Measurements from ENCODE around the gene TIMP2. TPM values are rescaled to one million over a fixed set of nuclear protein-coding genes. Genes with fewer than 3 reads are reported as not detected.

TIMP2 gene
- total and polyA plus RNA-seq, 2 of the 13 experiments (the other 11 are each of a cell fraction or from before 2014, with no cell fraction given), result 3.8 to 8.5 TPM

DNA sequence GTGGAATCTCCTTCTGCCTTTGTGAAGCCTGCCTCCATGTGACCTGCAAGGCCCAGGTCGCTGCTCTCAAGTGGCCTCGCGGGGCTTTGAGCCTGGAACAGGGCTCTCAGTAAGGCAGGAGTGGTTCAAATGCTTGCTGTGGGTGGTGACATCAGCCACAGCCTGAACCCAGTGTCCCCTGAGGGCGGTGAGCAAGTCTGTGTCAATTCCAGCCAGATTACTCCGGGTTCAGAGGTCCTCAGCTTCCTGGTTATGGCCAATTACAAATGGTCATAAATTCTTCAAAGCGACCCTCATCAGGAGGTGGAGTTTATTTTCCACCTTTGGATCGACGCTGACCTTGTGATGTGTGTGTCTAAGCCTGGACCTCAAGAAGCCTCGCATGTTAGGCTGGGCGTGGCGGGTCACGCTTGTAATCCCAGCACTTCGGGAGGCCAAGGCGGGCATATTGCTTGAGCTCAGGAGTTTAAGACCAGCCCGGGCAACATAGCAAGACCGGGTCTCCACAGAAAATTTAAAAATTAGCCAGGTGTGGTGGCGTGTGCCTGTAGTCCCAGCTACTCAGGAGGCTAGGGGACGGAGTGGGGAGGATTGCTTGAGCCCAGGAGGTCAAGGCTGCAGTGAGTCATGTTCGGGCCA, 37.3 kb upstream of the TIMP2 start (continued):
- TF ChIP-seq, protein P1, sequence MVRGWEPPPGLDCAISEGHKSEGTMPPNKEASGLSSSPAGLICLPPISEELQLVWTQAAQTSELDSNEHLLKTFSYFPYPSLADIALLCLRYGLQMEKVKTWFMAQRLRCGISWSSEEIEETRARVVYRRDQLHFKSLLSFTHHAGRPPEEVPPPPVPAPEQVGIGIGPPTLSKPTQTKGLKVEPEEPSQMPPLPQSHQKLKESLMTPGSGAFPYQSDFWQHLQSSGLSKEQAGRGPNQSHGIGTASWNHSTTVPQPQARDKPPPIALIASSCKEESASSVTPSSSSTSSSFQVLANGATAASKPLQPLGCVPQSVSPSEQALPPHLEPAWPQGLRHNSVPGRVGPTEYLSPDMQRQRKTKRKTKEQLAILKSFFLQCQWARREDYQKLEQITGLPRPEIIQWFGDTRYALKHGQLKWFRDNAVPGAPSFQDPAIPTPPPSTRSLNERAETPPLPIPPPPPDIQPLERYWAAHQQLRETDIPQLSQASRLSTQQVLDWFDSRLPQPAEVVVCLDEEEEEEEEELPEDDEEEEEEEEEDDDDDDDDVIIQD (CRISPR knock-in tag; IDR thresholded peaks at IDR 0.05; ENCODE audit: low read depth), result 0 out of 2 replicates have a peak, but pooled peaks have one; percentile 32
- TF ChIP-seq SRF (IDR thresholded peaks at IDR 0.05; ENCODE audit: low read depth, low read length) (0 out of 2 replicates have a peak, but pooled peaks have one; percentile 40), NCOA2 (CRISPR knock-in tag; IDR thresholded peaks at IDR 0.05) (peak; percentile 82), ZNF605 (CRISPR knock-in tag; IDR thresholded peaks at IDR 0.05) (peak; percentile 90), JUNB (CRISPR knock-in tag; IDR thresholded peaks at IDR 0.05; ENCODE audit: borderline replicate concordance) (peak; percentile 63), ZMYM2 (CRISPR knock-in tag; IDR thresholded peaks at IDR 0.05) (peak; percentile 91), MYNN (CRISPR knock-in tag; IDR thresholded peaks at IDR 0.05; ENCODE audit: low read depth) (0 out of 2 replicates have a peak, but pooled peaks have one; percentile 53), SAP130 (CRISPR knock-in tag; IDR thresholded peaks at IDR 0.05; ENCODE audit: low read depth) (peak; percentile 81), SP4 (CRISPR knock-in tag; IDR thresholded peaks at IDR 0.05) (peak; percentile 80; the same call in 1 of the 2 replicates), HOXD1 (CRISPR knock-in tag; IDR thresholded peaks at IDR 0.05) (peak; percentile 52; the same call in 1 of the 2 replicates), MEF2D (CRISPR knock-in tag; IDR thresholded peaks at IDR 0.05) (peak; percentile 89), MXD4 (CRISPR knock-in tag; IDR thresholded peaks at IDR 0.05) (peak; percentile 44; the same call in 1 of the 2 replicates), ZBTB20 (CRISPR knock-in tag; IDR thresholded peaks at IDR 0.05; ENCODE audit: borderline replicate concordance, low read depth) (0 out of 2 replicates have a peak, but pooled peaks have one; percentile 53), ZNF543 (CRISPR knock-in tag; IDR thresholded peaks at IDR 0.05) (0 out of 2 replicates have a peak, but pooled peaks have one; percentile 29), FOXK1 (CRISPR knock-in tag; IDR thresholded peaks at IDR 0.05; ENCODE audit: borderline replicate concordance, low read depth) (0 out of 2 replicates have a peak, but pooled peaks have one; percentile 62), RARA (CRISPR knock-in tag; IDR thresholded peaks at IDR 0.05) (peak; percentile 85), ZNF788 (CRISPR knock-in tag; IDR thresholded peaks at IDR 0.05; ENCODE audit: borderline replicate concordance) (peak; percentile 53), ZNF607 (CRISPR knock-in tag; IDR thresholded peaks at IDR 0.05; ENCODE audit: borderline replicate concordance) (peak; percentile 84; the same call in 1 of the 2 replicates)
- TF ChIP-seq, protein P2, sequence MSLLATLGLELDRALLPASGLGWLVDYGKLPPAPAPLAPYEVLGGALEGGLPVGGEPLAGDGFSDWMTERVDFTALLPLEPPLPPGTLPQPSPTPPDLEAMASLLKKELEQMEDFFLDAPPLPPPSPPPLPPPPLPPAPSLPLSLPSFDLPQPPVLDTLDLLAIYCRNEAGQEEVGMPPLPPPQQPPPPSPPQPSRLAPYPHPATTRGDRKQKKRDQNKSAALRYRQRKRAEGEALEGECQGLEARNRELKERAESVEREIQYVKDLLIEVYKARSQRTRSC (CRISPR knock-in tag; IDR thresholded peaks at IDR 0.05; ENCODE audit: low read depth), result no peak
- TF ChIP-seq, protein P3, sequence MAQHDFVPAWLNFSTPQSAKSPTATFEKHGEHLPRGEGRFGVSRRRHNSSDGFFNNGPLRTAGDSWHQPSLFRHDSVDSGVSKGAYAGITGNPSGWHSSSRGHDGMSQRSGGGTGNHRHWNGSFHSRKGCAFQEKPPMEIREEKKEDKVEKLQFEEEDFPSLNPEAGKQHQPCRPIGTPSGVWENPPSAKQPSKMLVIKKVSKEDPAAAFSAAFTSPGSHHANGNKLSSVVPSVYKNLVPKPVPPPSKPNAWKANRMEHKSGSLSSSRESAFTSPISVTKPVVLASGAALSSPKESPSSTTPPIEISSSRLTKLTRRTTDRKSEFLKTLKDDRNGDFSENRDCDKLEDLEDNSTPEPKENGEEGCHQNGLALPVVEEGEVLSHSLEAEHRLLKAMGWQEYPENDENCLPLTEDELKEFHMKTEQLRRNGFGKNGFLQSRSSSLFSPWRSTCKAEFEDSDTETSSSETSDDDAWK (CRISPR knock-in tag; IDR thresholded peaks at IDR 0.05), result no peak
- TF ChIP-seq, protein P4, sequence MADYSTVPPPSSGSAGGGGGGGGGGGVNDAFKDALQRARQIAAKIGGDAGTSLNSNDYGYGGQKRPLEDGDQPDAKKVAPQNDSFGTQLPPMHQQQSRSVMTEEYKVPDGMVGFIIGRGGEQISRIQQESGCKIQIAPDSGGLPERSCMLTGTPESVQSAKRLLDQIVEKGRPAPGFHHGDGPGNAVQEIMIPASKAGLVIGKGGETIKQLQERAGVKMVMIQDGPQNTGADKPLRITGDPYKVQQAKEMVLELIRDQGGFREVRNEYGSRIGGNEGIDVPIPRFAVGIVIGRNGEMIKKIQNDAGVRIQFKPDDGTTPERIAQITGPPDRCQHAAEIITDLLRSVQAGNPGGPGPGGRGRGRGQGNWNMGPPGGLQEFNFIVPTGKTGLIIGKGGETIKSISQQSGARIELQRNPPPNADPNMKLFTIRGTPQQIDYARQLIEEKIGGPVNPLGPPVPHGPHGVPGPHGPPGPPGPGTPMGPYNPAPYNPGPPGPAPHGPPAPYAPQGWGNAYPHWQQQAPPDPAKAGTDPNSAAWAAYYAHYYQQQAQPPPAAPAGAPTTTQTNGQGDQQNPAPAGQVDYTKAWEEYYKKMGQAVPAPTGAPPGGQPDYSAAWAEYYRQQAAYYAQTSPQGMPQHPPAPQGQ (CRISPR knock-in tag; IDR thresholded peaks at IDR 0.05; ENCODE audit: borderline replicate concordance), result no peak
- TF ChIP-seq, protein P5, sequence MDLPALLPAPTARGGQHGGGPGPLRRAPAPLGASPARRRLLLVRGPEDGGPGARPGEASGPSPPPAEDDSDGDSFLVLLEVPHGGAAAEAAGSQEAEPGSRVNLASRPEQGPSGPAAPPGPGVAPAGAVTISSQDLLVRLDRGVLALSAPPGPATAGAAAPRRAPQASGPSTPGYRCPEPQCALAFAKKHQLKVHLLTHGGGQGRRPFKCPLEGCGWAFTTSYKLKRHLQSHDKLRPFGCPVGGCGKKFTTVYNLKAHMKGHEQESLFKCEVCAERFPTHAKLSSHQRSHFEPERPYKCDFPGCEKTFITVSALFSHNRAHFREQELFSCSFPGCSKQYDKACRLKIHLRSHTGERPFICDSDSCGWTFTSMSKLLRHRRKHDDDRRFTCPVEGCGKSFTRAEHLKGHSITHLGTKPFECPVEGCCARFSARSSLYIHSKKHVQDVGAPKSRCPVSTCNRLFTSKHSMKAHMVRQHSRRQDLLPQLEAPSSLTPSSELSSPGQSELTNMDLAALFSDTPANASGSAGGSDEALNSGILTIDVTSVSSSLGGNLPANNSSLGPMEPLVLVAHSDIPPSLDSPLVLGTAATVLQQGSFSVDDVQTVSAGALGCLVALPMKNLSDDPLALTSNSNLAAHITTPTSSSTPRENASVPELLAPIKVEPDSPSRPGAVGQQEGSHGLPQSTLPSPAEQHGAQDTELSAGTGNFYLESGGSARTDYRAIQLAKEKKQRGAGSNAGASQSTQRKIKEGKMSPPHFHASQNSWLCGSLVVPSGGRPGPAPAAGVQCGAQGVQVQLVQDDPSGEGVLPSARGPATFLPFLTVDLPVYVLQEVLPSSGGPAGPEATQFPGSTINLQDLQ (CRISPR knock-in tag; IDR thresholded peaks at IDR 0.05), result 0 out of 2 replicates have a peak, but pooled peaks have one; percentile 86
